Fibroblast of pulmonary artery (primary cell): ENCODE measurements around the gene TICAM1.
A peak's percentile ranks its signal among the peaks of the same experiment; 100 is the strongest.
"Not testable (repeated sequence)": the region's sequence is repeated elsewhere in the genome, so short reads cannot be mapped to it uniquely, and the experiment has no call there.

Source experiments
- DNase-seq: peaks from one replicate; pipeline ENCODE4 v3.0.0-alpha.2; 2010; ENCODE audit warnings: low read depth
- H3K4me3 ChIP-seq: replicated peaks from 2 replicates; pipeline ENCODE4 v1.5.1; 2011; ENCODE audit warnings: low read depth, mild to moderate bottlenecking, control low read depth, low read length, moderate library complexity
- CTCF ChIP-seq: IDR thresholded peaks from 2 replicates; pipeline ENCODE4 v1.5.1; 2011; ENCODE audit warnings: mild to moderate bottlenecking, control low read depth, low read length, inconsistent platforms; ENCODE audit errors: missing control alignments

The TICAM1 gene

GRCh38 chr19:4839192-4839591 lies 7.7 kb upstream of the TICAM1 start:
- TF ChIP-seq CTCF = no peak
- no peak overlapping the region for H3K4me3 ChIP-seq

GRCh38 chr19:4832776-4833175 lies 1.3 kb upstream of the TICAM1 start:
- no peak for TF ChIP-seq CTCF
- no peak overlapping the region for H3K4me3 ChIP-seq
- DNase-seq = no peak

More at GRCh38 chr19:4839192-4839591, 7.7 kb upstream of the TICAM1 start:
- DNase-seq = no peak

GRCh38 chr19:4831979-4832340 lies 448 bp upstream of the TICAM1 start:
- DNase-seq = not testable (repeated sequence)
- peak overlapping the region; percentile 85 for H3K4me3 ChIP-seq

- DNase-seq = no peak
- peak overlapping the region; percentile 85 for H3K4me3 ChIP-seq
- no peak for TF ChIP-seq CTCF
Measured at GRCh38 chr19:4830768-4831265, 695 bp downstream of the TICAM1 start.

- TF ChIP-seq CTCF = no peak
Measured at GRCh38 chr19:4830332-4830731, 1.2 kb downstream of the TICAM1 start.

GRCh38 chr19:4829001-4829712 lies 2.4 kb downstream of the TICAM1 start:
- no peak for DNase-seq
- TF ChIP-seq CTCF = no peak
- H3K4me3 ChIP-seq = no peak overlapping the region

More at GRCh38 chr19:4830332-4830731, 1.2 kb downstream of the TICAM1 start:
- DNase-seq = no peak
- H3K4me3 ChIP-seq = peak overlapping the region; percentile 85

- no peak for DNase-seq
- no peak overlapping the region for H3K4me3 ChIP-seq
- no peak for TF ChIP-seq CTCF
Measured at GRCh38 chr19:4823577-4823976, 7.9 kb downstream of the TICAM1 start.

- not testable (repeated sequence) for DNase-seq
Measured at GRCh38 chr19:4822354-4822753, 9.2 kb downstream of the TICAM1 start.

More at GRCh38 chr19:4822354-4822753, 9.2 kb downstream of the TICAM1 start:
- not testable (repeated sequence) for H3K4me3 ChIP-seq
